ENCODE results near the gene NCK1.

The NCK1 gene

GRCh38 chr3:136992115-136992514 lies 130.1 kb downstream of the NCK1 start:
- no peak for DNase-seq

- DNase-seq = no peak
Measured at GRCh38 chr3:136994772-136995516, 132.9 kb downstream of the NCK1 start.

GRCh38 chr3:136995652-136996051 lies 133.6 kb downstream of the NCK1 start:
- DNase-seq = no peak
